Activated B cell treated with CpG ODN at 0.5 μM for 24 hours (primary cell): ENCODE measurements around the gene CCND2. TPM values are rescaled to one million over a fixed set of nuclear protein-coding genes. Genes with fewer than 3 reads are reported as not detected.
A peak's percentile ranks its signal among the peaks of the same experiment; 100 is the strongest.

Experiments used
- ATAC-seq: fragments of 200-7000 bp; cut with Tn5 transposase; one replicate; pipeline ENCODE4 v1.10.0; 2021; ENCODE audit warnings: low read depth, mild to moderate bottlenecking, moderate library complexity
- CTCF ChIA-PET: fragments of 350-600 bp; sonication (Branson Sonifier 250); formaldehyde crosslinking; loops from one replicate; lab custom pipeline; 2021; ENCODE audit warnings: antibody characterized with exemption; lab: Charles Lee
- POLR2A ChIA-PET: fragments of 350-600 bp; sonication (Branson Sonifier 250); formaldehyde crosslinking; loops from one replicate; lab custom pipeline; 2021; ENCODE audit warnings: antibody characterized with exemption; lab: Charles Lee
- DNase-seq: peaks from one replicate; pipeline ENCODE4 v3.0.0; 2022
- H3K27ac Mint-ChIP-seq: one replicate; pipeline ENCODE4 v1.8.0; 2020; ENCODE audit warnings: mixed read lengths
- H3K27me3 Mint-ChIP-seq: one replicate; pipeline ENCODE4 v1.8.0; 2021; ENCODE audit warnings: mixed read lengths
- H3K36me3 Mint-ChIP-seq: one replicate; pipeline ENCODE4 v1.8.0; 2021; ENCODE audit warnings: low read depth, mixed read lengths
- H3K4me1 Mint-ChIP-seq: one replicate; pipeline ENCODE4 v1.8.0; 2021; ENCODE audit warnings: mixed read lengths
- H3K4me3 Mint-ChIP-seq: one replicate; pipeline ENCODE4 v1.8.0; 2020; ENCODE audit warnings: mild to moderate bottlenecking, mixed read lengths
- H3K9me3 Mint-ChIP-seq: one replicate; pipeline ENCODE4 v1.8.0; 2020; ENCODE audit warnings: mixed read lengths
- CTCF ChIP-seq: fragments of 200-600 bp; IDR thresholded peaks from one replicate; pipeline ENCODE4 v1.8.0; 2022; ENCODE audit warnings: antibody characterized with exemption, mild to moderate bottlenecking
- intact Hi-C: fragments of 100-400 bp; cut with micrococcal nuclease; formaldehyde crosslinking; loops from one replicate; pipeline ENCODE4 v1.15.1; 2024
- total RNA-seq: library from RNA; stranded (reverse); gene quantifications from 2 replicates; pipeline ENCODE4 v1.2.3, GENCODE V29; 2022

Gene CCND2
- total RNA-seq: 230 and 237 TPM in 2 replicates

GRCh38 chr12:4273652-4274395 is at the start of gene CCND2:
Gene CCND2, plus strand, starts transcription at chr12:4273762. Its CDS starts 279 bp downstream, at chr12:4274041.
- Mint-ChIP-seq H3K9me3 (no peaks in the 10 kb centered on the region), H3K27ac (peak within 1 kb of the TSS; percentile 96), H3K27me3 (no peaks in the 10 kb centered on the region), H3K36me3 (peaks cover 39% of the 10 kb centered on the region), H3K4me1 (peaks cover 44% of the 10 kb centered on the region), H3K4me3 (peak within 1 kb of the TSS; percentile 91)
- CTCF ChIA-PET: interaction anchor here (1.1 to 5.8 kb wide), 6 partner anchors 57 to 387 kb away, joined by 3 to 206 read pairs (median 7); no protein-coding TSS in a partner anchor
- POLR2A ChIA-PET: interaction anchor here (0.7 to 10.3 kb wide), 16 partner anchors 11 to 400 kb away, joined by 3 to 291 read pairs (median 12); partner anchors contain the start of gene PARP11
- ATAC-seq (peak; percentile 9), DNase-seq (peak; percentile 49)
- intact Hi-C loops: loop anchor here (1.0 to 10.0 kb wide), 2 partner anchors 73 to 1479 kb away; partner anchors contain the start of gene FKBP4
- TF ChIP-seq CTCF: no peak

- ChIA-PET CTCF (interaction anchor here (1.6 kb wide), 1 partner anchor 52 kb away, joined by 6 read pairs; no protein-coding TSS in a partner anchor), POLR2A (interaction anchor here (0.9 to 5.2 kb wide), 6 partner anchors 9 to 117 kb away, joined by 3 to 38 read pairs (median 5); partner anchors contain the start of gene CCND2)
- DNase-seq (no peak), ATAC-seq (peak; percentile 31)
- peak overlapping the region; percentile 50 for H3K4me3 Mint-ChIP-seq
- H3K27me3 Mint-ChIP-seq: no peaks in the 10 kb centered on the region
- no peak for TF ChIP-seq CTCF
- peaks cover 29% of the 10 kb centered on the region for H3K4me1 Mint-ChIP-seq
- H3K36me3 Mint-ChIP-seq: no peaks in the 10 kb centered on the region
- intact Hi-C loops: loop anchor here (1.0 kb wide), 2 partner anchors 8 to 117 kb away; no protein-coding TSS in a partner anchor
- H3K9me3 Mint-ChIP-seq: no peaks in the 10 kb centered on the region
- peak overlapping the region; percentile 9 for H3K27ac Mint-ChIP-seq
These were observed 49.2 kb upstream of the CCND2 start for GRCh38 chr12:4224206-4224889.

- no peak for ATAC-seq
- H3K27ac Mint-ChIP-seq: no peak overlapping the region
- H3K36me3 Mint-ChIP-seq: no peaks in the 10 kb centered on the region
- ChIA-PET POLR2A (interaction anchor here (1.9 to 5.2 kb wide), 2 partner anchors 10 to 45 kb away, joined by 6 to 38 read pairs; partner anchors contain the start of gene CCND2), CTCF (no interaction called here)
- H3K4me3 Mint-ChIP-seq: no peak overlapping the region
- H3K27me3 Mint-ChIP-seq: no peaks in the 10 kb centered on the region
- TF ChIP-seq CTCF: no peak
- intact Hi-C loops: no loop called here
- H3K9me3 Mint-ChIP-seq: no peaks in the 10 kb centered on the region
- H3K4me1 Mint-ChIP-seq: peaks cover 29% of the 10 kb centered on the region
- DNase-seq: no peak
These were observed 48.0 kb upstream of the CCND2 start for GRCh38 chr12:4225571-4225970.

- Mint-ChIP-seq H3K36me3 (no peaks in the 10 kb centered on the region), H3K9me3 (no peaks in the 10 kb centered on the region), H3K4me1 (peaks cover 29% of the 10 kb centered on the region), H3K27ac (no peak overlapping the region), H3K4me3 (no peak overlapping the region), H3K27me3 (no peaks in the 10 kb centered on the region)
- ChIA-PET CTCF (no interaction called here), POLR2A (interaction anchor here (5.2 kb wide), 1 partner anchor 43 kb away, joined by 38 read pairs; the partner anchor contains the start of gene CCND2)
- intact Hi-C loops: no loop called here
- no peak for TF ChIP-seq CTCF
- ATAC-seq (no peak), DNase-seq (no peak)
These were observed 46.5 kb upstream of the CCND2 start for GRCh38 chr12:4227046-4227445.
